ENCODE data around the gene GLCCI1.
"Not testable (repeated sequence)": the region's sequence is repeated elsewhere in the genome, so short reads cannot be mapped to it uniquely, and the experiment has no call there.

The GLCCI1 gene

DNA sequence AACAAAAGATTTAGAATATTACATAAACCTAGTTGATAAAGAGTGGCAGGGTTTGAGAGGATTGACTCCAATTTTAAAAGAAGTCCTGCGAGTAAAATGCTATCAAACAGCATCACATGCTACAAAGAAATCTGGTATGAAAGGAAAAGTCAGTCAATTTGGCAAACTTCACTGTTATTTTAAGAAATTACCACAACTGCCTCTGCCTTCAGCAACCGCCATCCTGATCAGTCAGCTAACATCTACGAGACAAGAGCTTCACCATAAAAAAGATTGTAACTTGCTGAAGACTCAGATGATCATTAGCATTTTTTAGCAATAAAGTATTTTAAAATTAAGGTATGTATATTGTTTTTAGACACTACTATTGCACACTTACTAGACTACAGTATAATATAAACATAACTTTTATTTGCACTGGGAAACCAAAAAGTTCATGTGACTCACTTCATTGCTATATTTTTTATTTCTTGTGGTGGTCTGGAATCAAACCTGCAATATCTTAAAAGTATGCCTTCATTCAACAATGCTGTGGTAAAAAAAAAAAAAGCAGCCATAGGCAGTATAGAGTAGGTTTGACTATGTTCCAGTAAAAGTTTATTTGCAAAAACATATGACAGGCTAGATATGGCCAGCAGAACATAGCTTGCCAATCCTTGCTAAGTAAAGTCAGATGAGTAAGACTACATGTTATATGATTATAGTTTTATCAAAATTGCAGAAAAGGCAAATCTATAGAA, 74.4 kb downstream of the GLCCI1 start:
- Histone ChIP-seq H3K9me2 (replicated peaks; ENCODE audit: insufficient read depth, low read length) (no peaks in the 10 kb centered on the region), H2AFZ (ENCODE audit: low read depth, low read length, severe bottlenecking) (no peak overlapping the region), H3K27ac (ENCODE audit: low read depth, low read length) (no peak overlapping the region), H4K20me1 (ENCODE audit: low read depth, low read length) (no peaks in the 10 kb centered on the region), H3K4me2 (ENCODE audit: low read depth, low read length, poor library complexity, severe bottlenecking) (no peak overlapping the region), H3F3A (ENCODE audit: insufficient read depth) (no peaks in the 10 kb centered on the region), H3K9me3 (ENCODE audit: insufficient read depth, low read length) (no peaks in the 10 kb centered on the region), H3K36me3 (ENCODE audit: low read length) (no peaks in the 10 kb centered on the region), H3K79me2 (ENCODE audit: insufficient read depth, low read length) (no peaks in the 10 kb centered on the region), H3K9ac (ENCODE audit: low read length) (no peak overlapping the region), H3K27me3 (ENCODE audit: low read length) (no peaks in the 10 kb centered on the region), H3K4me3 (ENCODE audit: insufficient read depth, low read length, poor library complexity, severe bottlenecking) (no peak overlapping the region)
- TF ChIP-seq EZH2phosphoT487 (conservative IDR thresholded peaks at IDR 0.05; ENCODE audit: low read length) (no peak), CTCF (IDR thresholded peaks at IDR 0.05; ENCODE audit: insufficient read depth, low read length, poor library complexity, severe bottlenecking) (no peak)

- H3K27me3 ChIP-seq (ENCODE audit: low read length), result no peaks in the 10 kb centered on the region
- TF ChIP-seq EZH2phosphoT487 (conservative IDR thresholded peaks at IDR 0.05; ENCODE audit: low read length), result no peak
- no peak overlapping the region for H3K9ac ChIP-seq (ENCODE audit: low read length)
- no peaks in the 10 kb centered on the region for H3K36me3 ChIP-seq (ENCODE audit: low read length)
- no peaks in the 10 kb centered on the region for H4K20me1 ChIP-seq (ENCODE audit: low read depth, low read length)
- no peaks in the 10 kb centered on the region for H3K9me2 ChIP-seq (replicated peaks; ENCODE audit: insufficient read depth, low read length)
- H3F3A ChIP-seq (ENCODE audit: insufficient read depth), result no peaks in the 10 kb centered on the region
- no peak overlapping the region for H3K4me2 ChIP-seq (ENCODE audit: low read depth, low read length, poor library complexity, severe bottlenecking)
- no peaks in the 10 kb centered on the region for H3K79me2 ChIP-seq (ENCODE audit: insufficient read depth, low read length)
- H2AFZ ChIP-seq (ENCODE audit: low read depth, low read length, severe bottlenecking), result no peak overlapping the region
- no peaks in the 10 kb centered on the region for H3K9me3 ChIP-seq (ENCODE audit: insufficient read depth, low read length)
- no peak overlapping the region for H3K27ac ChIP-seq (ENCODE audit: low read depth, low read length)
- H3K4me3 ChIP-seq (ENCODE audit: insufficient read depth, low read length, poor library complexity, severe bottlenecking), result no peak overlapping the region
These were observed 76.3 kb downstream of the GLCCI1 start for GRCh38 chr7:8044761-8045430.

DNA sequence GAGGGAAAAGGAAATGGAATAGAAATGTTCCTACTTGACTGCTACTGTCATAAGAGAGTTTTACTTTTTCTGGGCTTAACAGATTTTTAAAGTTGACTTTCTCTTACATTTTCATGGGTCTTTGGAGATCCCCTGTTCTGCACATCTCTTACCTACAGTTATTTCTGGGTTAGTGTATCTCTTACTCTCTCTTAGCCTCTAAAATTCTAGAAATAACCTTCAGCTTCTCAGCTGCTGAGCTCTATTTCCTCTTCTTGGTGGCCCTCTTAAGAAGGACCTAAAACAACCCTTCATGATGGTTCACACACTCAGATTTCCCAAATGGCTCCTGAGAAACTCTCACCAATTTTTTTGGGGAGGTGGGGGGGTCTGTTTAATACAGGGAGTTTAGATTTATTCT, 79.5 kb downstream of the GLCCI1 start:
- not testable (repeated sequence) for H2AFZ ChIP-seq (ENCODE audit: low read depth, low read length, severe bottlenecking); H3K4me2 ChIP-seq (ENCODE audit: low read depth, low read length, poor library complexity, severe bottlenecking); H3K27ac ChIP-seq (ENCODE audit: low read depth, low read length); H3K27me3 ChIP-seq (ENCODE audit: low read length); H3K79me2 ChIP-seq (ENCODE audit: insufficient read depth, low read length); H3K9ac ChIP-seq (ENCODE audit: low read length); H3K9me2 ChIP-seq (replicated peaks; ENCODE audit: insufficient read depth, low read length); H3K4me3 ChIP-seq (ENCODE audit: insufficient read depth, low read length, poor library complexity, severe bottlenecking); H3F3A ChIP-seq (ENCODE audit: insufficient read depth); H4K20me1 ChIP-seq (ENCODE audit: low read depth, low read length); H3K9me3 ChIP-seq (ENCODE audit: insufficient read depth, low read length); H3K36me3 ChIP-seq (ENCODE audit: low read length)

GRCh38 chr7:8051373-8051772, 82.8 kb downstream of the GLCCI1 start:
- TF ChIP-seq CTCF (IDR thresholded peaks at IDR 0.05; ENCODE audit: insufficient read depth, low read length, poor library complexity, severe bottlenecking) (no peak), EZH2phosphoT487 (conservative IDR thresholded peaks at IDR 0.05; ENCODE audit: low read length) (no peak)
- Histone ChIP-seq H3K36me3 (ENCODE audit: low read length) (no peaks in the 10 kb centered on the region), H3K79me2 (ENCODE audit: insufficient read depth, low read length) (no peaks in the 10 kb centered on the region), H3K4me3 (ENCODE audit: insufficient read depth, low read length, poor library complexity, severe bottlenecking) (no peak overlapping the region), H4K20me1 (ENCODE audit: low read depth, low read length) (no peaks in the 10 kb centered on the region), H2AFZ (ENCODE audit: low read depth, low read length, severe bottlenecking) (no peak overlapping the region), H3K9ac (ENCODE audit: low read length) (no peak overlapping the region), H3K27ac (ENCODE audit: low read depth, low read length) (no peak overlapping the region), H3F3A (ENCODE audit: insufficient read depth) (no peaks in the 10 kb centered on the region), H3K9me3 (ENCODE audit: insufficient read depth, low read length) (no peaks in the 10 kb centered on the region), H3K27me3 (ENCODE audit: low read length) (no peaks in the 10 kb centered on the region), H3K4me2 (ENCODE audit: low read depth, low read length, poor library complexity, severe bottlenecking) (no peak overlapping the region), H3K9me2 (replicated peaks; ENCODE audit: insufficient read depth, low read length) (no peaks in the 10 kb centered on the region)
